ENCODE results near the gene RLN3. TPM values are rescaled to one million over a fixed set of nuclear protein-coding genes. Genes with fewer than 3 reads are reported as not detected.
"Not testable (repeated sequence)": the region's sequence is repeated elsewhere in the genome, so short reads cannot be mapped to it uniquely, and the experiment has no call there.

Gene RLN3
- total RNA-seq, 2 donors from 2014 or later, result not detected

- H3K4me3 Mint-ChIP-seq; H3K27me3 Mint-ChIP-seq; H3K9me3 Mint-ChIP-seq; H3K27ac Mint-ChIP-seq; ATAC-seq (replicated peaks); H3K4me1 Mint-ChIP-seq: not testable (repeated sequence)
- H3K36me3 Mint-ChIP-seq (ENCODE audit: low read depth), result peaks cover 71% of the 10 kb centered on the region
These were observed 23.0 kb downstream of the RLN3 start for GRCh38 chr19:14050961-14051360.

- H3K4me1 Mint-ChIP-seq, result no peaks in the 10 kb centered on the region
- H3K4me3 Mint-ChIP-seq, result no peak overlapping the region
- no peaks in the 10 kb centered on the region for H3K27me3 Mint-ChIP-seq
- H3K36me3 Mint-ChIP-seq (ENCODE audit: low read depth), result peaks cover 61% of the 10 kb centered on the region
- no peaks in the 10 kb centered on the region for H3K9me3 Mint-ChIP-seq
- H3K27ac Mint-ChIP-seq, result peak overlapping the region; percentile 60
- ATAC-seq (replicated peaks), result no peak
These were observed 24.0 kb downstream of the RLN3 start for GRCh38 chr19:14051980-14052379.

GRCh38 chr19:14052470-14052869 lies 24.5 kb downstream of the RLN3 start:
- H3K4me3 Mint-ChIP-seq, result no peak overlapping the region
- H3K27ac Mint-ChIP-seq, result peak overlapping the region; percentile 60
- no peaks in the 10 kb centered on the region for H3K27me3 Mint-ChIP-seq
- no peaks in the 10 kb centered on the region for H3K4me1 Mint-ChIP-seq
- no peaks in the 10 kb centered on the region for H3K9me3 Mint-ChIP-seq
- H3K36me3 Mint-ChIP-seq (ENCODE audit: low read depth), result peaks cover 56% of the 10 kb centered on the region
- no peak for ATAC-seq (replicated peaks)

- no peak overlapping the region for H3K27ac Mint-ChIP-seq
- no peak for ATAC-seq (replicated peaks)
- no peaks in the 10 kb centered on the region for H3K4me1 Mint-ChIP-seq
- H3K27me3 Mint-ChIP-seq, result peaks cover 2% of the 10 kb centered on the region
- peaks cover 51% of the 10 kb centered on the region for H3K36me3 Mint-ChIP-seq (ENCODE audit: low read depth)
- no peaks in the 10 kb centered on the region for H3K9me3 Mint-ChIP-seq
- no peak overlapping the region for H3K4me3 Mint-ChIP-seq
These were observed 25.1 kb downstream of the RLN3 start for GRCh38 chr19:14053032-14053431.

GRCh38 chr19:14053500-14053899 lies 25.6 kb downstream of the RLN3 start:
- Mint-ChIP-seq H3K9me3 (no peaks in the 10 kb centered on the region), H3K27ac (no peak overlapping the region), H3K4me1 (peaks cover 4% of the 10 kb centered on the region), H3K36me3 (ENCODE audit: low read depth) (peaks cover 46% of the 10 kb centered on the region), H3K4me3 (no peak overlapping the region), H3K27me3 (peaks cover 7% of the 10 kb centered on the region)
- no peak for ATAC-seq (replicated peaks)

GRCh38 chr19:14054099-14054498 lies 26.2 kb downstream of the RLN3 start:
- Mint-ChIP-seq H3K36me3 (ENCODE audit: low read depth) (peaks cover 40% of the 10 kb centered on the region), H3K4me3 (no peak overlapping the region), H3K27ac (peak overlapping the region; percentile 3), H3K9me3 (no peaks in the 10 kb centered on the region), H3K4me1 (peaks cover 8% of the 10 kb centered on the region), H3K27me3 (peaks cover 11% of the 10 kb centered on the region)
- no peak for ATAC-seq (replicated peaks)

- Mint-ChIP-seq H3K9me3 (no peaks in the 10 kb centered on the region), H3K27ac (no peak overlapping the region), H3K36me3 (ENCODE audit: low read depth) (peaks cover 34% of the 10 kb centered on the region), H3K27me3 (peaks cover 11% of the 10 kb centered on the region), H3K4me1 (peaks cover 8% of the 10 kb centered on the region), H3K4me3 (no peak overlapping the region)
- ATAC-seq (replicated peaks), result no peak
These were observed 26.8 kb downstream of the RLN3 start for GRCh38 chr19:14054721-14055120.

GRCh38 chr19:14055396-14055795 lies 27.4 kb downstream of the RLN3 start:
- Mint-ChIP-seq H3K36me3 (ENCODE audit: low read depth) (peaks cover 27% of the 10 kb centered on the region), H3K4me1 (peaks cover 8% of the 10 kb centered on the region), H3K9me3 (no peaks in the 10 kb centered on the region), H3K27ac (no peak overlapping the region), H3K27me3 (peaks cover 11% of the 10 kb centered on the region), H3K4me3 (no peak overlapping the region)
- no peak for ATAC-seq (replicated peaks)

- H3K36me3 Mint-ChIP-seq (ENCODE audit: low read depth), result peaks cover 19% of the 10 kb centered on the region
- H3K9me3 Mint-ChIP-seq, result no peaks in the 10 kb centered on the region
- peaks cover 11% of the 10 kb centered on the region for H3K27me3 Mint-ChIP-seq
- ATAC-seq (replicated peaks), result no peak
- peaks cover 8% of the 10 kb centered on the region for H3K4me1 Mint-ChIP-seq
- no peak overlapping the region for H3K4me3 Mint-ChIP-seq
- no peak overlapping the region for H3K27ac Mint-ChIP-seq
These were observed 28.2 kb downstream of the RLN3 start for GRCh38 chr19:14056069-14056666.

GRCh38 chr19:14056741-14057356 lies 28.9 kb downstream of the RLN3 start:
- Mint-ChIP-seq H3K27me3 (peaks cover 11% of the 10 kb centered on the region), H3K9me3 (no peaks in the 10 kb centered on the region), H3K4me1 (peaks cover 8% of the 10 kb centered on the region), H3K27ac (no peak overlapping the region), H3K36me3 (ENCODE audit: low read depth) (peaks cover 12% of the 10 kb centered on the region), H3K4me3 (peak overlapping the region; percentile 48)
- no peak for ATAC-seq (replicated peaks)

GRCh38 chr19:14058182-14059092 lies 30.5 kb downstream of the RLN3 start:
- ATAC-seq (replicated peaks), result no peak
- Mint-ChIP-seq H3K4me1 (peaks cover 8% of the 10 kb centered on the region), H3K36me3 (ENCODE audit: low read depth) (no peaks in the 10 kb centered on the region), H3K9me3 (no peaks in the 10 kb centered on the region), H3K4me3 (peak overlapping the region; percentile 72), H3K27me3 (peaks cover 11% of the 10 kb centered on the region), H3K27ac (no peak overlapping the region)

GRCh38 chr19:14059093-14059480 lies 31.1 kb downstream of the RLN3 start:
- Mint-ChIP-seq H3K27ac (no peak overlapping the region), H3K36me3 (ENCODE audit: low read depth) (no peaks in the 10 kb centered on the region), H3K9me3 (no peaks in the 10 kb centered on the region), H3K4me1 (peaks cover 8% of the 10 kb centered on the region), H3K27me3 (peaks cover 11% of the 10 kb centered on the region), H3K4me3 (peak overlapping the region; percentile 72)
- ATAC-seq (replicated peaks), result peak; percentile 43

GRCh38 chr19:14059652-14060155 lies 31.8 kb downstream of the RLN3 start:
- H3K36me3 Mint-ChIP-seq (ENCODE audit: low read depth), result no peaks in the 10 kb centered on the region
- H3K27ac Mint-ChIP-seq, result no peak overlapping the region
- no peak for ATAC-seq (replicated peaks)
- peaks cover 11% of the 10 kb centered on the region for H3K27me3 Mint-ChIP-seq
- no peak overlapping the region for H3K4me3 Mint-ChIP-seq
- peaks cover 8% of the 10 kb centered on the region for H3K4me1 Mint-ChIP-seq
- no peaks in the 10 kb centered on the region for H3K9me3 Mint-ChIP-seq

- Mint-ChIP-seq H3K27me3 (peaks cover 11% of the 10 kb centered on the region), H3K9me3 (no peaks in the 10 kb centered on the region), H3K27ac (no peak overlapping the region), H3K4me3 (no peak overlapping the region), H3K4me1 (peaks cover 8% of the 10 kb centered on the region), H3K36me3 (ENCODE audit: low read depth) (no peaks in the 10 kb centered on the region)
- no peak for ATAC-seq (replicated peaks)
These were observed 33.3 kb downstream of the RLN3 start for GRCh38 chr19:14061081-14061749.
